HG03520 (cell line): ENCODE data around the gene STK11IP.
"Not testable (repeated sequence)": the region's sequence is repeated elsewhere in the genome, so short reads cannot be mapped to it uniquely, and the experiment has no call there.

Experiments
- ATAC-seq: cut with Tn5 transposase; IDR thresholded peaks from one replicate; pipeline ENCODE4 v1.9.1; 2021; ENCODE audit warnings: mild to moderate bottlenecking, moderate library complexity; ENCODE audit not compliant: unreplicated experiment

Gene STK11IP

GRCh38 chr2:219644801-219645480, 47.3 kb downstream of the STK11IP start:
- ATAC-seq: no peak

DNA sequence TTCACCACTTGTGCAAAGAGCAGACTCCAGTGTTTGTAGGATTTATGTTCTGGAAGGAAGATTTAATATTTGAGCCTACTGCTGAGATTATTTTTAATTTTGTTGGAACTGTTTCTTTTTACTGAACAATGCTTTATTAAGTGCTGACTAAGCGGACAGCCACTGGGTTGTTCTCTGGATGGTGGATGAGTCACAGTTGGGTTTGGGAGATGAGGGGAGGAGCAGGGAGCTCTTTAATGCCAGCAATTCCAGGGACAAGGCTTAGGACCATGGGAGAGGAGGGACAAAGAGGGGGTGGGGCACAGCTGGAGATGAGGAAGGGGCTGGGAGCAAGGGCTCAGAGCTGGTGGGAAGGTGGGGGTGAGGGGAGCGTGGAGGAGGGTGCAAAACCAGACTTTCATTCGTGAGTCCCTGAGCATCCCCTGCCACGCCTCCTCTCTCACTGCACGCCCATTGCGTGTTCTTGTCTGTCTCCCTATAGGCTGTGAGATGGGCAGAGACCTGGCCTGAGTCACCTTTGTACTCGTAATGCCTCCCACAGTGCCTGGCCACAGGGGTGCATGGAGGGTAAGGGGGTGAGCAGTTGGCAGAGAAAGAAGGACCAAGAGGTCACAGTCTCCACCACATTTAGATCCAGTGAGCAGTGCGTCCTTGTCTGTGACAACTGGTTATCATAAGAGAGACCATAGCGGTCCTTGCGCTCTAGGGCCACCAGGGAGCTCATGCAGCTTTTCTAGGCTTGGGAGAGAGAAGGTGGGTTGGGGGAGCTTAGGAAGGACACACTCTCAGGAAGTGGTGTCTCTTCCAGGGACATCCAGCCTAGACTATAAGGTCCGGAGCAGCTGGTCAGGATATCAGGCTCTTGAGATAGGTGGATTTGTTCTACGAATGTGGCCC, 48.2 kb downstream of the STK11IP start:
- ATAC-seq: no peak

- ATAC-seq: no peak
These were observed 50.5 kb downstream of the STK11IP start for GRCh38 chr2:219648176-219648575.

- ATAC-seq: no peak
These were observed 51.3 kb downstream of the STK11IP start for GRCh38 chr2:219648963-219649362.

DNA sequence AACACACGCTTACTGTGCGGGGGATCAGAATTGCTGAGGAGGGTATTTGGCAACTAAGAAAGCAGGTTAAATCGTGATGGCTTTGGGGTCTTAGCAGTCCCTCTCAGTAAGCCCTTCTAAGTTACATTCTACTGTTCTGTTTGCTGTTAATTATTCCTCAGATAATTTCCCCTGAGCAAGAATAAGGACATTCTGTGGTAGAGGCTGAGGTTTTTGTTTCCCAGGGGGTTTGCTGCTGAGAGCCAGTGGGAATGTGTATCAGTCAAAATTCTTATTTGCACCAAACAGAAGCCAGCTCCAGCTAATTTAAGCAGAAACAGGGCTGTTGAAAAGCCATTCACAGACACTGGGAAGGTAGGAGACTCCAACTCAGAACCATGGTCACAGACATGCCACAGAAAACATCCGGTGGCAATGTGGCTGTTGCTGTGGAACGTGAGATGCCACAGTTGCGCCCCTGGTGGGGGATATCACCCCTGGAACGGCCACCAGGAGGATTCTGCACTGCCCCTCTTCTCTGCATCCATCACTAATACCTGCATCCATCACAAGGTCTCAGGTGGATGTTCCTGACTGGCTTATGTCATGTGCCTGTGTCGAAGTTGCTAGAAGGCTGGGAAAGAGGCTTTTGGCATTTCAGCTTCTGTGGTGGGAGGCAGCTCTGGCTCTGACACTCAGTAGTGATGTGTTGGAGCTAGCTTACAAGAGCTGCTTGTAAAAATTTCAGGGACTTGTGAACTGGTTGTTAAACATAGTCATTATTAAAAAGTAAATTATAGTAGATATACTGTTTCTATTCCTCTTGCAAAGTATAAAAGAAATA, 53.0 kb downstream of the STK11IP start:
- no peak for ATAC-seq

DNA sequence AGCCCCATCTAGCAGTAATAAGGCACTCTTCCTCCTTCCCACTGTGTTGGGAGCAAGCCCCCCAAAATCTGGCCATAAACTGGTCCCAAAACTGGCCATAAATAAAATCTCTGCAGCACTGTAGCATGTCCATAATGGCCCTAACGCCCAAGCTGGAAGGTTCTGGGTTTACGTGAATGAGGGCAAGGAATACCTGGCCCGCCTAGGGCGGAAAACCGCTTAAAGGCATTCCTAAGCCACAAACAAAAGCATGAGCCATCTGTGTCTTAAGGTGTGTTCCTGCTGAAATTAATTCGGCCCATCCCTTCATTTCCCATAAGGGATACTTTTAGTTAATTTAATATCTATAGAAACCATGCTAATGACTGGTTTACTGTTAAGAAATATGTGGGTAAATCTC, 54.0 kb downstream of the STK11IP start:
- ATAC-seq: not testable (repeated sequence)

GRCh38 chr2:219656526-219656925, 58.9 kb downstream of the STK11IP start:
- ATAC-seq: no peak

- no peak for ATAC-seq
These were observed 60.7 kb downstream of the STK11IP start for GRCh38 chr2:219658196-219658846.

DNA sequence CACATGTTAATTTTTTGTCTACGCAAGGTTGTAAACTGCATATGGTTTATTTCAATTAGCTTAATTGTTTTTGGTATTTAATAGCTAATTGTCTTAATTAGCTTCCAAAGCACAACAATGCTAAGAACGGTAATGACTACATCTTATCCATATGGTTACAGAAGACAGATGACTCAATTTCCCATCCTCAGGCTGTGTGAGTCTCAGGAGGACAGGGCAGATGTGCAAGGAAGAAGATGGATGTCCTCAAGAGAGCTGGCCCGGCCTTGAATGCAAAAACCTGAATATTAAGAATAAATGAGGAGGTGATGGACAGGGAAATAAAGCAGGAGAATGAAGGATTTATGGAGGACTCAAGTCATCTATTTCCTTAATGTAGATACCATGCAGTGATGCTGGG, 61.2 kb downstream of the STK11IP start:
- ATAC-seq: no peak

GRCh38 chr2:219661197-219661954, 63.7 kb downstream of the STK11IP start:
- ATAC-seq: peak; percentile 91

DNA sequence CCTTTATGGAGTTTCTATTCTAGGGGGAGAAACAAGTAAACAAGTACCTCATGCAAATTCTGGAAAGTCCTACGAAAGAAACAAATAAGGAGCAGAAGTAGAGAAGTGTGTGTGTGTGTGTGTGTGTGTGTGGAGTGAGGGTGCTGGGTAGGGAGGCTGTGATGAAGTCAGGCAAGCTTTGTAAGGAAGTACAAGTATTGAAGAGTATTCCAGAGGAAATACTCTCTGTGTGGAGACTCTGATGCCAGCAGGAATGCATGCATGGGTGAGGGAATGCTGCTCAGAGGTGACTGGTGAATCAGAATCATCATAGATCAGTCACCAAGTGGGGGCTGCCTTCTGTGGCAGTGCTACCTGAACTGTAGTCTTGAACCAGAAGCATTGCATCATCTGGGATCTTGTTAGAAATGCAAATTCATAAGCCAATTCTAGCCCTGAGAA, 64.3 kb downstream of the STK11IP start:
- ATAC-seq: no peak

DNA sequence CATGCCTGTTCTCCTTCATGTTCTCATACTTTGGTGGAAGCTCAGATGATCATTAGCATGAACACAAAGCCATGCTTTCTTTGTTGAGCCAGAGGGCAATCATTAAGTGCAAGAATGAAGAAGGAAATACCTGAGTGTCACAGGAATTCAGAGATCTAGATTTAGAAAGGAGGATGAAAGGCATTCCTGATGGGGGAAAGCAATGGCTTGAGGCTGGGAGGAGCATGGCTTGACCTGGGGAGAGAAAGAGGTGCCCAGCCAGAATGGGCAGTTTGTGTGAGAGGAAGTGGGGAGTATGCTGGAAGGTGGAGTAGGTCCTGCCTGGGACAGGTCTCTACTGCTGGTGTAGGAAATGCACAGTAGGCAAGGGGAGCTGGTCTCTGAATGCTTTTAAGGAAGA, 64.9 kb downstream of the STK11IP start:
- ATAC-seq: no peak

DNA sequence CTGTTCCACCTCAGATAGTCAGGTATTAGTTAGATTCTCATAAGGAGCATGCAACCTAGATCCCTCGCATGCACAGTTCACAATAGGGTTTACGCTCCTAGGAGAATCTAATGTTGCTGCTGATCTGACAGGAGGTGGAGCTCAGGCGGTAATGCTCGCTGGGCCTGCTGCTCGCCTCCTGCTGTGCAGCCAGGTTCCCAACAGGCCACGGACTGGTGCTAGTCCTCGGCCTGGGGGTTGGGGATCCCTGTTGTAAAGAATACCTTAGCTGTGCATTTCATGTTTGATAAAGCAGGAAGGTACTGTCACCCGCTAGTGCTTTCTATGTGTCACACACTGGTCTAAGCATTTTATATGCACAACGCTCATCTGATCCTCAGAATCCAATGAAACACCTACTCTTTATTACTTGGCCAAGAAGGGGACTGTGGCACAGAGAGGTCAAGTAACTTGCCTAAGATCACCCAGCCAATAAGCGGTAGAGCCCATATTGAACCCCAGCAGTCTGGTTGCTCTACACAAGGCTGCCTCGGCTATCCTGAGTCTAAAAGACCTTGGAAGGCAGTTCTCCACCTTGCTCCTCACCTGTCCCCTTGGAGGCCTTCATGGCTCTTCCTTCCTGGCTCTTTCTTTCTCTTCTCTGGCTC, 65.6 kb downstream of the STK11IP start:
- no peak for ATAC-seq

- ATAC-seq: no peak
These were observed 66.4 kb downstream of the STK11IP start for GRCh38 chr2:219664041-219664440.

- no peak for ATAC-seq
These were observed 67.3 kb downstream of the STK11IP start for GRCh38 chr2:219664944-219665343.

- no peak for ATAC-seq
These were observed 68.3 kb downstream of the STK11IP start for GRCh38 chr2:219665926-219666325.
